Thyroid gland (tissue), 4 donors: ENCODE data around the gene C20orf144.

Source experiments
- CTCF ChIP-seq, 6 experiments: fragments of 200-600 bp in 3 of 6; fragments of 450-650 bp in 3 of 6; sonication (generic) in 3 of 6; IDR thresholded peaks; one replicate each; pipeline ENCODE4 v1.5.1; 2016 to 2019; ENCODE audit warnings: antibody characterized with exemption in 6 of 6, mild to moderate bottlenecking in 2 of 6, inconsistent platforms in 1 of 6, moderate library complexity in 1 of 6
- POLR2A ChIP-seq, 2 donors: fragments of 450-650 bp; IDR thresholded peaks; one replicate each; pipeline ENCODE4 v1.6.1; 2017; ENCODE audit warnings: antibody characterized with exemption in 2 of 2, mild to moderate bottlenecking in 2 of 2, moderate library complexity in 1 of 2

- TF ChIP-seq CTCF (IDR thresholded peaks at IDR 0.05) (no peak), POLR2A (IDR thresholded peaks at IDR 0.05) (no peak)
These were observed 2.6 kb downstream of the C20orf144 start for GRCh38 chr20:33664762-33665144.
